GM12878 (cell line): ENCODE results near the gene UBC.

ENCODE experiments used
- E4F1 ChIP-seq: fragments of 450-650 bp; IDR thresholded peaks from 2 replicates; pipeline ENCODE4 v1.6.1; 2018; ENCODE audit warnings: borderline replicate concordance, mild to moderate bottlenecking; ENCODE audit not compliant: partially characterized antibody
- FOXM1 ChIP-seq: IDR thresholded peaks from 2 replicates; pipeline ENCODE4 v1.6.1; 2012; ENCODE audit warnings: low read depth, mild to moderate bottlenecking, inconsistent platforms, low read length, moderate library complexity
- SKIL ChIP-seq: fragments of 450-650 bp; IDR thresholded peaks from 2 replicates; pipeline ENCODE4 v1.6.1; 2017; ENCODE audit warnings: mild to moderate bottlenecking, low read depth, inconsistent platforms; ENCODE audit not compliant: poor library complexity, severe bottlenecking
- SP1 ChIP-seq: IDR thresholded peaks from one replicate; pipeline ENCODE4 v1.6.1; 2011; ENCODE audit warnings: low read depth, low read length

- TF ChIP-seq SP1, result no peak
- TF ChIP-seq FOXM1, result no peak
- no peak for TF ChIP-seq SKIL
- TF ChIP-seq E4F1, result no peak
These were observed 38.4 kb upstream of the UBC start for GRCh38 chr12:124952801-124953200.
